ENCODE data around the gene RAB5B.

RAB5B gene

DNA sequence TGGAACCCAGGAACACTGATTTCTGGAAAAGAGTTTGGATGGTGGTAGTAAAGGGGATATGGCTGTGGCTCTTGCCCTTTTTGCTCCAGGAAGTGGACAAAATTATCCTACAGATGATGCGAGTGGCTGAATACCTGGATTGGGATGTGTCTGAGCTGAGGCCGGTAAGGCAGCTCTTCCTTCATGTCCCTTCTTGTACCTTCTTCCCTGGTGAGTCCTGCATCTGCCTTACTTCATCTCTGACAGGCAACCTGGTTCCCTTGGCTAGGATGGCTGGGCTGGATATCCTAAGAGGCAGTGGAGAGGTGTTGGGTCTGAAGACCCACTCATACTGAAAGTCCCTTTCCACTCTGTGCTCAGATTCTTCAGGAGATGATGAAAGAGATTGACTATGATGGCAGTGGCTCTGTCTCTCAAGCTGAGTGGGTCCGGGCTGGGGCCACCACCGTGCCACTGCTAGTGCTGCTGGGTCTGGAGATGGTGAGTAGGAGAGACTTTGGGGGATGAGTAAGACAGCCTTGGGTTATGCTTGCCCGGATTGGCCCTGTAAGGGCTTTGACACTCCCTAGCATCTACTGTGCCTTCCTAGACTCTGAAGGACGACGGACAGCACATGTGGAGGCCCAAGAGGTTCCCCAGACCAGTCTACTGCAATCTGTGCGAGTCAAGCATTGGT, 34.9 kb upstream of the RAB5B start:
- no peak overlapping the region for H3K4me3 ChIP-seq (ENCODE audit: low read depth, low read length)
- H3K36me3 ChIP-seq, result no peaks in the 10 kb centered on the region
- DNase-seq, result no peak
- TF ChIP-seq, protein P1, sequence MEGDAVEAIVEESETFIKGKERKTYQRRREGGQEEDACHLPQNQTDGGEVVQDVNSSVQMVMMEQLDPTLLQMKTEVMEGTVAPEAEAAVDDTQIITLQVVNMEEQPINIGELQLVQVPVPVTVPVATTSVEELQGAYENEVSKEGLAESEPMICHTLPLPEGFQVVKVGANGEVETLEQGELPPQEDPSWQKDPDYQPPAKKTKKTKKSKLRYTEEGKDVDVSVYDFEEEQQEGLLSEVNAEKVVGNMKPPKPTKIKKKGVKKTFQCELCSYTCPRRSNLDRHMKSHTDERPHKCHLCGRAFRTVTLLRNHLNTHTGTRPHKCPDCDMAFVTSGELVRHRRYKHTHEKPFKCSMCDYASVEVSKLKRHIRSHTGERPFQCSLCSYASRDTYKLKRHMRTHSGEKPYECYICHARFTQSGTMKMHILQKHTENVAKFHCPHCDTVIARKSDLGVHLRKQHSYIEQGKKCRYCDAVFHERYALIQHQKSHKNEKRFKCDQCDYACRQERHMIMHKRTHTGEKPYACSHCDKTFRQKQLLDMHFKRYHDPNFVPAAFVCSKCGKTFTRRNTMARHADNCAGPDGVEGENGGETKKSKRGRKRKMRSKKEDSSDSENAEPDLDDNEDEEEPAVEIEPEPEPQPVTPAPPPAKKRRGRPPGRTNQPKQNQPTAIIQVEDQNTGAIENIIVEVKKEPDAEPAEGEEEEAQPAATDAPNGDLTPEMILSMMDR (IDR thresholded peaks at IDR 0.05; ENCODE audit: low read depth, low read length), result no peak
- no peaks in the 10 kb centered on the region for H3K27me3 ChIP-seq
- H3K4me1 ChIP-seq, result peaks cover 4% of the 10 kb centered on the region; the same call in 1 of the 2 replicates
- no peaks in the 10 kb centered on the region for H3K9me3 ChIP-seq

DNA sequence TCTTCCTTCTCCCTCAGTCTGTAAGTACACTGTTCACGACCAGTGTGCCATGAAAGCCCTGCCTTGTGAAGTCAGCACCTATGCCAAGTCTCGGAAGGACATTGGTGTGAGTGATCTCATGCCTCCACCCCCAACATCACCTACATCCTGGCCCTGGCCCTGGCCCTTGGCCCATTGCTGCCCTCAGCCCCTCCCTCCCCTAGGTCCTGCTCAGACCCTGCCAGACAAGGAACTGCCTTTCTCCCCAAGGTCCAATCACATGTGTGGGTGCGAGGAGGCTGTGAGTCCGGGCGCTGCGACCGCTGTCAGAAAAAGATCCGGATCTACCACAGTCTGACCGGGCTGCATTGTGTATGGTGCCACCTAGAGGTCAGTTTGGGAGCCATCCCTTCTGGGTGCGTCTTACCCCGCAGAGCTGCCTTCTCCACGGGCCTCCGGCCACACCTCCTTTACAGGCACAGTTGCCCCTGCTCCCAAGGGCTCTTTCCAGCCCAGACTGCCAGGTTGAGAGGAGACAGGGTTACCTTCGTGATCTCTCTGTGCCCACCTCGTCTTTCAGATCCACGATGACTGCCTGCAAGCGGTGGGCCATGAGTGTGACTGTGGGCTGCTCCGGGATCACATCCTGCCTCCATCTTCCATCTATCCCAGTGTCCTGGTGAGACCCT, 33.7 kb upstream of the RAB5B start:
- TF ChIP-seq, protein P1 (IDR thresholded peaks at IDR 0.05; ENCODE audit: low read depth, low read length), result peak; percentile 97
- Histone ChIP-seq H3K4me1 (peaks cover 4% of the 10 kb centered on the region; the same call in 1 of the 2 replicates), H3K9me3 (no peaks in the 10 kb centered on the region), H3K4me3 (ENCODE audit: low read depth, low read length) (peak overlapping the region; percentile 24), H3K36me3 (no peaks in the 10 kb centered on the region), H3K27me3 (no peaks in the 10 kb centered on the region)
- peak; percentile 85 for DNase-seq

DNA sequence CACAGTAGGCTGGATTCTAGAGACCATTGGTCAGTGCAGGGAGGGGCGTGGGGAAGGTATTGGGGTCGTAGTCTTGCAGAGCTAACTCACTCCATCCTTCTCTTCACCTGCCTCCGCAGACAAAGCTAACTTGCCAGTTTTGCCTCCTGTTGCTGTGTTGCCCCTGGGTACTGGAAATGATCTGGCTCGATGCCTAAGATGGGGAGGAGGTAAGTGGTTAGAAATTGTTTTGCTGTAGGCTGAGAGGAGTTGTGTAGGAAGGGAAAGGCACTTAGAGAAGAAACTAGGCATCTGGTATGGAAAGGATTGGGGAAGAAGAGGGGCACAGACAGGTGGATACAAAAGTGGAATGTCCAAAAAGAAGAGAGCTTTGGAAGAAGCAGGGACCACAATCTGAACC, 31.8 kb upstream of the RAB5B start:
- Histone ChIP-seq H3K27me3 (no peaks in the 10 kb centered on the region), H3K4me3 (ENCODE audit: low read depth, low read length) (no peak overlapping the region), H3K4me1 (peaks cover 4% of the 10 kb centered on the region; the same call in 1 of the 2 replicates), H3K9me3 (no peaks in the 10 kb centered on the region), H3K36me3 (no peaks in the 10 kb centered on the region)
- no peak for DNase-seq
- TF ChIP-seq, protein P1 (IDR thresholded peaks at IDR 0.05; ENCODE audit: low read depth, low read length), result no peak

DNA sequence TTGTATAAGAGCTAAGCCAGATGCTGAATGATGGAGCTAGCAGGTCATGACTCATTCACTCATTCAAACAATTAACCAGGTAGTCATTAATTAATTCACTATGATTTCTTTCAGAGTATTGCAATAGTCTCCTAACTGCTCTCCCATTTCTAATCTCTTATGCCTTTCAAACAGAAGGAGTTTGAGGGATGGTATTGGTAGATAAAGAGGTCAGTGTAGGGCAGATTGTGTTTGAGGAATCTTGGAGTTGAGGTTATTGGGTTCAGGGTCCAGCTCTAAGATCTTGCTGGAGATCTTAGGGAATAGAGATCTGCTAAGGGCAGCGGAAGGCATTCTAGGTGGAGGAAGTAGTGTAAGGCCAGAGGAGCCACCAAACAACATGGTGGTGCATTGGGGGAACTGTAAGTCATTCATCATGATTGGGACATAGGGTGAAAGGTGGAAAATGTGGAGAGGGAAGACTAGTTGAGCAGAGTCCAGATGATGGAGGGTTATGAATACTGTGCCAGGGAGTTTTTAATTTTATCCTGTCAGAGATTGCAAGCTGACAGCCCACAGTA, 31.2 kb upstream of the RAB5B start:
- DNase-seq, result no peak
- no peaks in the 10 kb centered on the region for H3K27me3 ChIP-seq
- TF ChIP-seq, protein P1 (IDR thresholded peaks at IDR 0.05; ENCODE audit: low read depth, low read length), result no peak
- no peaks in the 10 kb centered on the region for H3K9me3 ChIP-seq
- H3K4me1 ChIP-seq, result peaks cover 4% of the 10 kb centered on the region; the same call in 1 of the 2 replicates
- no peaks in the 10 kb centered on the region for H3K36me3 ChIP-seq
- H3K4me3 ChIP-seq (ENCODE audit: low read depth, low read length), result no peak overlapping the region

DNA sequence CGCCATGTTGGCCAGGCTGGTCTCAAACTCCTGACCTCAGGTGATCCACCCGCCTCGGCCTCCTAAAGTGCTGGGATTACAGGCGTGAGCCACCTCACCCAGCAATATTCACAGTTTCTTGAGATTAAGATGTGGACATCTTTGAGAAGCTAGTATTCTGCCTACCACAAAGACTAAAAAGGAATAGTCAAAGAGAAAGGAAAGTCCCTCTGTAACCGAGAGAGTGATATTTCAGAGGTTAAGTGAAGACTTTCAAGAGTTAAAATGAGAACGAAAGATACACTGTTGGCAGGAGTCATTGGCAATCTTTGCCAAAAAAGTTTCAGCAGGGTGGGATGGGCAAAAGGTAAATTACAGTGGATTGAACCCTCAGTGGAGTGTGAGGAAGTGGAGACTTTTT, 27.3 kb upstream of the RAB5B start:
- no peaks in the 10 kb centered on the region for H3K4me1 ChIP-seq
- TF ChIP-seq, protein P1 (IDR thresholded peaks at IDR 0.05; ENCODE audit: low read depth, low read length), result no peak
- H3K9me3 ChIP-seq, result no peaks in the 10 kb centered on the region
- no peak overlapping the region for H3K4me3 ChIP-seq (ENCODE audit: low read depth, low read length)
- H3K36me3 ChIP-seq, result no peaks in the 10 kb centered on the region
- no peak for DNase-seq
- no peaks in the 10 kb centered on the region for H3K27me3 ChIP-seq

DNA sequence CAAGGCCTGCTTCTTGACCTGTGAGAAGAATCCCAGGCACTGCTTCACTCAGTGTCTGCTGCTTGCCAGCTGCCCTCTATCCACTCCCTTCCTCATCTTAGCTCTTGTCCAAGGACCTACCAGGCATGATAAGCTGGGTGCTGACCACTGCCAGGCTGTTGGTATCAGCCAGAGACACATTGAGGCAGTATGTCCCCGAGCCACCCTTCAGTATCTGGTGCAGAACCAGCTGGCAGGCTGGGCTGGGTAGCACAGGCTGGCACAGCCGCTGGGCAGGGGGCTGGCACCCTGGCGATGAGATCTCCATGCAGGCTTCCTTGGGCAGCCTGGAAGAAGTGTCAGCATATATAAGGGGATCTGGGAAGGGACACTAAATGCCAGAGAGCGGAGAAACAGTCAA, 18.5 kb upstream of the RAB5B start:
- H3K4me1 ChIP-seq, result no peaks in the 10 kb centered on the region
- H3K36me3 ChIP-seq, result no peaks in the 10 kb centered on the region
- no peaks in the 10 kb centered on the region for H3K9me3 ChIP-seq
- H3K27me3 ChIP-seq, result no peaks in the 10 kb centered on the region
- DNase-seq, result no peak
- TF ChIP-seq, protein P1 (IDR thresholded peaks at IDR 0.05; ENCODE audit: low read depth, low read length), result no peak
- no peak overlapping the region for H3K4me3 ChIP-seq (ENCODE audit: low read depth, low read length)
